HG03097 (cell line): ENCODE results near the gene TIAM2.

Source experiments
- ATAC-seq: cut with Tn5 transposase; IDR thresholded peaks from one replicate; pipeline ENCODE4 v1.9.1; 2021; ENCODE audit not compliant: unreplicated experiment, low FRiP score

TIAM2 gene

DNA sequence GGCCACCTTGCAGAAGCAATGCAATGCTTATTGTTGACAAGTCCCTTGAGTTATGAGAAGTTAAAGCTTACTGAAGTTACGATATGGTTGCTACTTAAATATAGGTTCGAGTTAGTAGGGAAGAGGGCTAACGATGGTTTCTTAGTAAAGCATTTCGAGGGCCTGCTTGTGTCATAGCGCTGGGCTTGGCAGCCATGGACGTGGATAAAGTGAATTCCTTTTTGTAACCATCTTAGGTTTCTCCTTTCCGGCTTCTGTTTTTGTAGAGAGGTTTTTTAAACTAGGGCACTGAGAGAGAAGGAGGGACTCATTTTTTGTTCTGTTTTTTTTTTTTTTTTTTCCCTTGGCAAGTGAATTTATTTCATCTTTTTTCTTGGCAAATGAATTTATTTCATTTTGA lies 27.6 kb downstream of the TIAM2 start:
- no peak for ATAC-seq

DNA sequence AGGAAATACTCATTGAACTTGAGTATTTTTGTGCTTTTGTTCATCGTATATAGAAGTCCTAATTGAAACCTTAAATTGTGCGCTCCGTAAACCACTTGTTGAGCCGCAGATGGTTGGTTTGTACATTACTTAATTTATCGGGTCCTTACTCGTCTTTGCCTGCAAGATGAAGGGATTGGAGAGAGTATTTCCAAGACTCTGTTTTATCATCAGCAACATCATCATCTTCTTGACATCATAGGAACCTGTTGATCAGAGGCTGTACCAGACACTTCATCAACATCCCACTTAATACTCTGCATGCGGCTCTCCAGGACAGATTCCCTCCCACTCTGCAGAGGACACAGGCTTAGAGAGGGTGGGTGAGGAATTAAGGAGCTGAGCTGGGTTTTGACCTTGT lies 28.6 kb downstream of the TIAM2 start:
- no peak for ATAC-seq

DNA sequence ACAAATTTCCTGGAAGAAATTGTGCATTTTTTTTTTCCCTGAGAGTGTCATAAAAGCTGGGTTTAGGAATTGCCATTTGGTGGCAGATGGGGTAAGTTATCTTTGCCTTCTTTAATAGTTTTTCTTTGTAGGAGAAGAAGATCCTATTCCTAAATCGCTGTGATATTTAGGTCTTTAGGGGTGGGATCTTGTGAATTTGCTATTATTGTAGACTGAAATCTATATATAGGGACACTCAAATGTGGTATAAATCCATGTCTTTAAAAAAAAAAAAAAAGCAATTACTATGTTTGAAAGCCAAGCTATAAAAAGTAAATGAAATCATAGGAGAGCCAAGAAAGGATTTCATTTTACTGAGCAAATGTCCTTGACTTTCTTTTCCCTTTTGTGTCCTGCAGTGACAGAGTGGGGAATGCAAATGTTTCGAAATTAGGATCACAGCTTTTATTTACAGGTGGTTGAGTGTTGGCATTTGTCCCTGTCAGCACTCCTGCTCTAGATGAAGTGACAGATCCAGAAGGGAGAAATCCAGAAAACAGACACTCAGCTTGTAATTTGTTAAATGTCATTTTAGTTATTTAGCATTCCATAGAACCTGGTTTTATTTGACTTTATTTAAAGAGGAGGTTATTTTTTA lies 29.4 kb downstream of the TIAM2 start:
- no peak for ATAC-seq

DNA sequence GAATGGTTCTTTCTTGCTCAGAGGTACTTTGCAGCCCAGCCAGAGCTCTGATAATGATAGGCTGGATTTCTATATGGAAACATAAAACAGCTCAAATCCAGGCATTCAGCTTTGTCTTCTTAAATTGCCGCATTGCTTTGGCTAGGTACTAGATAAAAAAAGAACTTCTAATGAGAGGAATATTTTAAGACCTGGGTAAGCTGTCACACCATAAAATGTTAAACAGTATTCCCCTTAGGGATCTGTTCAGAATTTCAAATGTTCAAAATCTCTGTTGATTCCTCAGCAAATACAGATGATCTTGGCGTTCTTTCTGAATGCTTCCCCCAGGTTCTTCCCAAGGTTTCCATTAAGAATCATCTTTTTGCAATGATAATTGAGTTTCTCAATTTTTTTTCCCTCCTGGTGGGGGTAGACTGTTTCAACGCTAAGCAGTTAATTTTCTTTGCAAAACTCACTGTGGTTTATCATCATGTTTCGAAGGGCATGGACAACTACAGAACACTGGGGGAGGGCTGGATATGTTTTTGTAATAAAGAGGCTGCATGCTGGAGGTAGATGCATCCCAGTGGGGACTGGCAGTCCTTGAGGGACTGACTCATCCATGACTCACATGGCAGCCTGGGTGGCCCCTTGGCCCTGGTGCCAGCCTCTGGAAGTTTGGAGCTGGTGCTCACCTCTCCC lies 31.0 kb downstream of the TIAM2 start:
- ATAC-seq, result no peak

DNA sequence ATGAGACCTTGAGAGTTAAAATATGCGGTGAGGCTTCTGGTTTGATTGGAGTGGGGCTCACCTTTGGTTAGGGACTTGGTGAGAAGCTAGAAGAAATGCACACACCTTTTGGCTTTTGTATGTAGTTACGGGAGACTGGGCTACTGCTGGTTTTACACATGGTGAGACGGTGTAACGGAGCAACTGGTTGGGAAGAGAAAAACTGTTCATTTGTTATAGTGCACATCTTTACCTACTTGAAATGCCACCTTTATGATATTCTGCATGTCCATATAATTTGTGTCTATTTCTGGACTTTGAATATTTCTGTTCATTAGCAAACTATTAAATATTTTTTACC lies 31.6 kb downstream of the TIAM2 start:
- no peak for ATAC-seq

DNA sequence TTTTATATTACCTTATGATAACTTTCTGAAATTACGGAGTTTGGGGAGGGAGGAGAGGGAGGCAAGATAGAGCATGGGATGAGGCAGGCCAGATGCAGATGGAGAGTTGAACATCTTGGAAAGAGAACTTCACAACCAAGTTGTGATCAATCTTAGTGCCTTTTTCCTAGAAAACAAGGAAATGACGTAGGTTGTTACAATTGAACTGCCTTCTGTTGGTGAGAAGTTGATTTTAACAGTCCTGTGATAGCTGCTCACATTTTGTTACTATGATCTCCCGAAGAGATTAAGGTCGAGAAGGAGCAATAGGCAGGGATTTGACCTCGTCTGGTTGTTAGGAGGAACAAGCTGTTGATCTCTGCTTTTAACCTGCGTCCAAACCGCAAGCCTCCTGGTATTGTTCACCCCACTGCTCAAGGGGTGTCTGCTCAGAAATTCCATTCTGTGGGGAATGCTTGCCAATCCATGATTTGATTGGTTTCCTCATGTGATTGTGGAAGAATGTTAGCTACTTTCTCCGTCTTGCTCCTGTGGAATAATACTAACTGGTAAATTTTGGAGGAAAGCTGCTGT lies 35.1 kb downstream of the TIAM2 start:
- no peak for ATAC-seq

DNA sequence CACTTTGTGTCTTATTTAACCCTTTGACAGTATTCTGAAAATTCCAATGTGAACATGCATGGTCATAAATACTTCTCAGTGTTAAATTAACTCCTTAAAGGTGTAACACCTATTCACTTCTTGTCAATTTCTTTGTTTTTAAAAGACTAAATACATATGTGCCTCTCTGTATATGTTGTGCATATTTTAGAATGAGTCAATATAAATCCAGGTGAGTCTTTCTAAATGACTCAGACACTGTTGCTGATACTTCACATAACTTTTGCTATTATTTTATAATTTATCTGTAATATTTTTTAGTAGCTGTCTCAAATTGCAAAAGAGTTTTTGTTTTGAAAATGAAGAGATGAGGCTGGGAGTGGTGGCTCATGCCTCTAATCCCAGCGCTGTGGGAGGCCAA lies 36.0 kb downstream of the TIAM2 start:
- ATAC-seq, result no peak

DNA sequence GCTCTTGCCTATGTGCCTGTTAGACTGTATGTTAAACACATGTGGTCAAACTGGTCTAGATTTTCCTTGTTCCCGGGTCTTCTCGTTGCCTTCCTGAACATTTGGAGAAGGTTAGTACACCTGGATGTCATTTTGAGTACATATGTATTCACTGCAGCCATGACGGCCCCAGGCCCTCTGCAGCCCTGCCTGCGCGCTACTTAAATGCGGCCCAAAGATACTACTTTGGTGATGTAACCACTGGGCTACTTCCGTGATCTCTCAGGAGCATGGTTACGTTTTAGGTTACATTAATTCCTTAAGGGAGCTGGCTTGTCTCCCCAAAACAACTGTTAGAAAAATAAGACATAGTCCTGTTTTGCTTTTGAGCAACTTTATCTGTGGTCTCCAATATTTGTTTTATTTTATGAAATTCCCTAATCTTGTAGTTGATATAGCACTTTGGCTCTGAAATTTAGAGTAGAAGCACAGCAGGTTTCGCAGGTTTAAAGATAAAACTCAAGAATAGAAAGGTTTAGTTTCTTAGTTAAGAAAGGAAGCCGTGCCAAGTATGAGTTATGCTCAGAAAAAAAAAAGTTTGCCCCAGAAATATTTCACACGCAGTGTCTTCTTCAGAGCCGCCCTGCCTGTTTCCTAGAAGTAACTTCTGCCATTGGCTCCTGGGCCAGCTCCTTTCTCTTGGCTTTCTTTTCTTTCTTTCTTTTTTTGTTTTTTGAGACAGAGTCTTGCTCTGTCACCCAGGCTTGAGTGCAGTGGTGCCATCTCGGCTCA lies 38.1 kb downstream of the TIAM2 start:
- ATAC-seq, result no peak

DNA sequence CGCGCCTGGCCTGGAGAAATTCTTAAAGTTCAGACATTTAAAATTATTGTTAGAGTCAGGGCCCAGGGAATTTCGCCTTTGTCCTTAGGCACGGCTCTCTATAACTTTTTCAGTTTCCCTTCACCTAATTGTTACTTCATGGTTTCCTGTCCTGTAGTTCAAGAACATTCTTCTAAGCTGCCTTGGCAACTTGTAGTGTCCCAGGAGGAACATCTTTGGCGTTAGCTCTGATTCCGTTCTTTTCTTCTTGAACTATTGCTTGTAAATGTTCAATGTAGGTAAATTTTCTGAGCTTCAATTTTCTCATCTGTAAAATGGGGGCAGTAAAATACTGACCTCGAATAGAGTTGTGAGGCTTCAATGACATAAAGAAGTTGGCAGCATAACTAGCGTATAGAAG lies 41.8 kb downstream of the TIAM2 start:
- no peak for ATAC-seq

DNA sequence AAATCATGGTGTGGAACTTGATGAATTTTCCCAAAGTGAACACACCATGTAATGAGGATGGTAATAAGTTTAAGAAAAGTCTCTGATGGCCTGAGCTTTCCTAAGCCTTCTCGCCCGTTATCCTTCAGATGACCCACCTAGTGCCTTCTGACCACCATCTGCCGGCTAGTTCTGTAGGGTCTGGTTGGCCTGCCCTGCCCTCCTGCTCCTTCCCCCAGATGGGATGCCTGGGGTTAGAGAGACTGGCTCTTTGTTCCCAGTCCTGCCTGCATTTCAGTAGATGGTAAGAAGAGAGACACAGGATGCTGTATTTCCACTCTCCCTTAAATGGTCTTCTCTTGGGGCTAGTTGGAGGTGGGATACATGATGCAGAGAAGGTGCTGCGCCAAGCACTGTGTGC lies 43.0 kb downstream of the TIAM2 start:
- no peak for ATAC-seq

DNA sequence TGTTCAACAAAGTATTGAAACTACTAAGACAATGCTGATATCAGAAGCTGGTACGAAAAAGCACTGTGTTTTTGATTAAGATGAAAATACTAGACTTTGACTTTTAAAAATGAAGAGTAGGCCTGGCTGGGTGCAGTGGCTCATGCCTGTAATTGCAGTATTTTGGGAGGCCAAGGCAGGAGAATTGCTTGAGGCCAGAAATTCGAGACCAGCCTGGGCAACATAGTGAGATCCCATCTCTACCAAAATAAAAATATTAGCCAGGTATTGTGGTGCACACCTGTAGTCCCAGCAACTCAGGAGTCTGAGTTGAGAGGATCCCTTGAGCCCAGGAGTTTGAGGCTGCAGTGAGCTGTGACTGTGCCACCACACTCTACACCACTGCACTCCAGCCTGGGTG lies 43.4 kb downstream of the TIAM2 start:
- no peak for ATAC-seq

DNA sequence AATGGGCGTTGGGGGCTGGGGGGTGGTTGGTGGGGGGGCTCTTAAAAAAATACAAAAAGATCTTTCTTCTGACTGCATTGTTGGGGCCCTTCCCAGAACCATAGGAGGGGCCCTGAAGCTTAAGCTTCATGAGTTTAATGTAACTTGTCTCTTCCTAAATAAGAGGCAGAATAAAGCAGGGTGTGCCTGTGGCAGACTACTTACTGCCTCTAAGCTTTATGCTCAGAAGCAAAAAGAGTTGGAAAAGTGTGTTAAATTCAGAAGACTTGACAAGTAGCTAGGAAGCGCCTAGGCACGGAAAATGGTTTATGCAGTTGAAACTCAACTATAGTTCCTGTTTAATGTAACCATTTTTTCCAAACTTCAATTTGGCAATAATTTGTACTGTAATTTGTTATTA lies 44.5 kb downstream of the TIAM2 start:
- ATAC-seq, result no peak

DNA sequence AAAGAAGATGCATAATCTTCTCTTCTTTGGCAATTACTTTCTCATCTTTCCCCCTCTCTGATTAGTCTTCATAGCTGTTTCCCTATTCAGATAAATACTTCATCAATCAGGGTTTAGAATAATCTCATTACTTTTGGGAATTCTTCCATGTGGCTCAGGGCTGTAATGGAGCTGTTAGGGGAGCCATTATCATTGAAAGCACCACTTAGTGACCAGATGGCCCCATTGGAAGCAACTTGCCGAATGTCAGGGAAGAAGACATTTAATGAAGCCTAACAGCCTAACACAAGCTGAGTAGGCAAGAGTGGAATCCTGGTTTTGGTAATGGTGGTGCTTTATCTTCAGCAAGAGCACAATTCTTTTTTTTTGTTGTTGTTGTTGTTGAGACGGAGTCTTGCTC lies 45.0 kb downstream of the TIAM2 start:
- ATAC-seq, result no peak

DNA sequence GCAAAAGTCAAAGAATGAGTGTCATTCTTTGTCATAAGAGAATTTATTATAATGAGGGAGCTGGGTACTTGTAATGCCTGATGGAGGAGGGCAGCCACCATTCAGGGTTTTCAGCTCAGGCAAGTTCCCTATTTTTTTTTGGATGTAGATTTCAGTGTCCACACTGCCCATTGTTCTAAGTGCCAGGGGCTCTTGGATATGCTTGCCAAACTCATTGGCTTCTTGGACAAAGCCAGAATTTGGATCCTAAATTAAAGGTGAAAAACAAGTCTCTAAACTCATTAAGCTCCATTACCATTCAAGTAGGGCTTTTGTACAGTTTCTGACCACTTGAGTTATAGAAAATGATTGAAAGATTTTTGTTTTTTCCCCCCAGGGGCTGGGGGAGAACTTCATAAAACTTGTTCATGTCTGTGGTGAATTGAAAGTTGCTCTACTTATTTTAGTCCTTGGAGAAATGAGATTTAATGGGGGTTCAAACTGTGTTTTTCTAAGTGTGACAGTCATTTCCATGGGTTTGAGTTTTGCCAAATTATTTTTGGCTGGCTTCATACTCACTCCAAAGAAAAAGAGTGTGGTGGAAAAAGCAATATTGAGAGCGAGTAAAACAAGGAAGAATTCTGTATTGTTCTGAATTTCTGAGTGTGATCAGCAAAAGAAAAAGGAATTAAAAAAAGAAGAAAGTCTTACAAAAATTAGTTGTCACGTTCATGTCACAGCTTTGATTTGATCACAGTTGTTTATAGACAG lies 46.0 kb downstream of the TIAM2 start:
- ATAC-seq, result no peak

DNA sequence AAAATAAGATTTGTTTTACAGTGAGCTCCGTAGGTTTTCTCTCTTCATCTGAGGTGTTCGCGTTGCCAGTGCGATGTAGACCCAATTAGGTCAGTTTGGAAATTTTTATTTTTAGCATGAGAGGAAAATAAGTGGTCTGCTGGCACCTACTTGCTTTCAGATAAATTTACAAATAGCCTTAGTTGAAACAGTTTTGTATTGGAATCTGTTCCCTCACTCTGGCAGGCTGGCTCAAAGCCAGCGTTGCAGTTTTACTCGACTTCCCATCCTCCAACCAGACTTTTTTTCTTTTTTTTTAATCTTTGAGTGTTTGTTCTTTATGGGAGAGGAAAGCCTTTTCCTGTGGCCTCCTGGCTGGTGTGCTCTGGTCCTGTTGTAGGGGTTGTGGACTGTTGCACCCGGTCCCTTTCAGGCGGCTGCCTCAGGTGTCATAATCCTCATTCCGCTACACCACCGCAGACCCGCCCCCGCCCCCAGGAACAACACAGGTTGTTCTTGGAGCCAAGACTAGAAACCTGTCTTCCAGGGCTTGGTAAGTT lies 46.7 kb downstream of the TIAM2 start:
- no peak for ATAC-seq

DNA sequence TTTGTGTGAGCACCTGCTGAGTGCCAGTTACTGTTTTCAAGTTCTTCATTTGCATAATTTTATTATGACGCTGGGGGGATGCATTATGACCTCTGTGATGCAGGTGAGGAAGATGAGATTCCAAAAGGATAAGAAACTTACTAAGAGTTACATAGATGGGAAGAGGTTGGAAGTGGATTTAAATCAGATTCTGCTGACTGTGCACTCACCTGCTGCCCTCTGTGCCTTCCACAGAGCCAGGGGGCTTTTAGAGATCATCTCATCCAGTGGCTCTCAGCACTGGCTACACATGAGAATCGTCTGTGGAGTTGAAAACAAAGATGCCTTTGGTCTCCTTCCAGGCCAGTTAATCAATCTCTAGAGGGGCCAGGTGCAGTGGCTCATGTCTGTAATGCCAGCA lies 47.9 kb downstream of the TIAM2 start:
- ATAC-seq, result no peak

DNA sequence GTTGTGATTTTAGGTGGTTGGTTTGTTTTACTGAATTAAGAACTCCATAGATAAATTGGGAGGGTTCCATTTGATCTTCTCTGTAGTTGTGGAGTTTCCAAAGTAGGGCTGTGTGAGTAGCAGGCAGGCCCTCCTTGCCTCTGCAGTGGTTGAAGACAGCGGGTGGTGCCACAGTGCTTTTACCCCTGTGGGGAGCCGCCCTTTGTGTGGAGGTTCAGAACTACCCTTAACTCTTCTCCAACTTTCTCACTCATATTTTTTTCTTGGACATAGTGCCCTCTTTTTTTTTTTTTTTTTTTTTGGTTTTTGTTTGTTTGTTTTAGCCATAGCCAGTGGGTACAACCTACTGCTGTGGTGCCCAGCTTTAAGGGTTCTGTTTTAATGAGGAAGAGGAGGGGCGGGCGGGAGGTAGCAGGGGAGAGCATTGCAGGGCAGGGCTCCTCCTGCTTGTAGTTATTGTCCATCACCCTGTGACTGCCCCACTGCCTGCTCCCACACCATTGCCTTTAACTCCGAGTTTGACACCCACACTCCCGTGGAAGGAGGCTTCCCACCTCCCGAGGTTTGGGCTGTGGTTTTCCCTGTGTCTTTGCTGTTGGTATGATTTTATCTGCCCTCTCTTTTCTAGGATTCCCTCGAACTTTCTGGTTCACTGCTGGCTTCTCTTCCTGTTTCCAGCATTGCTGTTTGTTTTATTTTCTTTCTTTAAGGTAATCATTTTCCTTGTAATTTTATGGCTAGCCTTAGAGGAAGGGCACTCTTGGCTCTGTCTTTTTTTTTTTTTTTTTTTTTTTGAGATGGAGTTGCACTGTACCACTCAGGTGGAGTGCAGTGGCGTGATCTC lies 50.7 kb downstream of the TIAM2 start:
- ATAC-seq, result no peak

DNA sequence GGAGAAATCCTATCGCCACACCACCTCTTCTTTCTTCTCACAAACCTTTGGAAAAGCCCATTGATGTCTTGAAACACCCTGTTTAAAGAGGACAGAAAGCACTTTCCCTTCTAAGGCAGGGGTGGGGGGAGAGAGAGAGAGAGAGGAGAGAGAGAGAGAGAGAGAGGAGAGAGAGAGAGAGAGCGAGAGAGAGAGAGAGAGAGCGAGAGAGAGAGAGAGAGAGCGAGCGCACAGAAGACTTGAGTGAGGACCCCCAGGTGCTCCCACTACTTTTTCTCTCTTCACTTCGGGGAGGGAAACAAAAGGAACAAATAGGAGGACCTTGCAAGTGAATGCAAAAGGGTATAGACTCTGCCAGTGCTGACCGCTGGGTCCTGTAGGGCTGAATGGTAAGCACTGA lies 52.4 kb downstream of the TIAM2 start:
- ATAC-seq, result no peak

DNA sequence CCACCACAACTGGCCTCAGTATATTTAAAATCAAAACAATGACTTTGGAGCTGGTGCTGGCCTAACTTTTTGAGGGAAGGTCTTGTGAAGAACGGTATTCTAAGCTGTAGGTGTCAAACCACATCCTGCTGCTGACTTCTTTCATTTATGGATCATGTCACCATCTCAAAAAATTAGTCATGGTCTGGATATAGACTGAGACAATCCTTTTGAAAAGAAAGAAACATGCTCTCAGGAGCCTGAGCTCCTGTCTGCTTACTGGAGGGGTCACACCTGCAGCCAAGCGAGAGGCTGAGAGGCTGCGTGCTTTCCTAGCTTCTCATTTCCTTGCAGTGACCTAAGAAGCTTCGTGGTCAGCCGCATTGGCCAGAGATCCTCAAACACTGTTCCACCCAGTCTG lies 55.2 kb downstream of the TIAM2 start:
- ATAC-seq, result peak; percentile 85
